CD1c-positive myeloid dendritic cell (primary cell): Measurements from ENCODE around the gene NSF.

Source experiments
- DNase-seq: peaks from one replicate; pipeline ENCODE4 v3.0.0-alpha.2; 2016; ENCODE audit errors: extremely low spot score

The NSF gene

DNA sequence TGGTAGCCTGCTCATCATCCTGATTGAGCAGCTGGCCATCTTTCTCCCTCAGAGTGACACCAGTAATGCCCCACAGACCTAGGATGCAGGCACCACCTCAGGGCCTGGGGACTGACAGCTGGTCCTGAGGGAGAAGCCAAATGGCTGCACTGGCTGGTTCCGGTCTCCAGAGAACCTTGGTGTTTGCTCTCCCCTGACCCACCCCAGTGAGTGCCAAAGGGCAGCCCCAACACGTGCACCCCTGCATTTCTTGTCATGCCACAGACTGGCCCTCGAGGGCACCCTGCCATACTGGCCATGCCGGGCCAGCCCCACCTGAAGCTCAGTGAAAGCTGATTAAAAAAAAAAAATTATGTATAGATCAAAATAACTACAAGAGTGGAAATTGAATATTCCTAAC lies 127.5 kb downstream of the NSF start:
- DNase-seq: no peak

DNA sequence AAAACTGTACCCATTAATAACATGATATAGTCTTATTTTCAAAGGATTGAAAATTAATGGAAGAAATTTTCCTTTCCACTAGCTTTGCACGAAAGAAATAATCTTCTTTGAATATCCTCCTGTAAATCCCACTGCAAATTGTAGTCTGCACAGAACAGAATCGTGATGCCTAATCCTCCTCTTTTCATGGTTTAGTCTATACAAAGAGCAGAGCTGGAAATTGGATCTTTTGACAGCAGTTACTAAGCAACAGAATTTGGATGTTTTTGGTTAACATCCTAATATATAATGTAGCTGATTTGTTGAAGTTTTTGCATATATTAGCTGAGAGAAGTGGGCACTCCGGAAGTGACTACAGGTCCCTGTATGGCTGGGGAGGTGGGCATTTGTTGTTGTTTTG lies 129.4 kb downstream of the NSF start:
- DNase-seq: no peak

DNA sequence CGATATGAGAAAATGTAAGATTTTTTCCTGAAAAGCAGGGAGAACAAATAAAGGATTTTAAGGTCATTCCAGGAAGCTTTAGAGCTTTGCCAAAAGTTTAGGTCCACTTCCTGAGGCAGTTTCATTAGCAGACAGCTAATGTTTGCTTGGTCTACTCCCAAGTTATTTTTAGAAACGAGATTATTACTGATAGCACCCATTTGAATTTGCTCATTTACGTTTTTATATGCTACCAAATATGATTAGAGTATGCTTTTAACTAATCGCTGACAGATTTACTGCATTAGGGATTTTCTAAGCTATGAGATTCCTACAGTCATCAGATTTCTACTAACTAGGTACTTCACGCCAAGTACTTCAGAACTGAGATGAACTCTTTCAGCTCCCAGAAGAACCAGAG lies 129.9 kb downstream of the NSF start:
- no peak for DNase-seq

DNA sequence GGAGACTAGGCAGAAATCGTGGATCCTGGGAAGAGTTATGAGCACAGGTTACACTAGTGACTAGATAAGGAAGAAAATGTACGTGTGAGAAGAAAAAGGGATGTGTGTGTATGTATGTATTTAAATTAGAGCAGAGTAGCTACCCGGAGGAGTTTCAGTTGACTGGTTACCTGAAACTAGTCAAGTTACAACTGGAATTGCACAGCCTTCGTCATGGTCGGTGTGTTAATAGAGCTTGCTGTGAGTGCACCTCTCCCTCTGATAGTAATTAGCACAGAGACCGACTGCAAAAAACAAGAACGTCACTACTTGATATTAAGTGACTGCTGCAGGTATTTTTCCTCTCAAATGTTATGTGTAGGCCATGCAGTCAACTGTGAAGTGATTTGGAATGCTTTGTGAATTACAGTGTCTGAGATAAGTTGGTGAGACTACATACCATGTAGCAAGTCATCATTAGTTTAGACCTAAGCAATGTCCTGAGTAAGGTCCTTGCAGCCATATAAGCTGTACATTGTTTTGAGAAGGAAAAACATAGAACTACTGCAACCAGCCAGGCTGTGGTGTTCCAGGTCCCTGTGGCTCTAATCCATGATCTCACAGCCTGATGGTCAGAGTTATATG lies 132.3 kb downstream of the NSF start:
- no peak for DNase-seq

DNA sequence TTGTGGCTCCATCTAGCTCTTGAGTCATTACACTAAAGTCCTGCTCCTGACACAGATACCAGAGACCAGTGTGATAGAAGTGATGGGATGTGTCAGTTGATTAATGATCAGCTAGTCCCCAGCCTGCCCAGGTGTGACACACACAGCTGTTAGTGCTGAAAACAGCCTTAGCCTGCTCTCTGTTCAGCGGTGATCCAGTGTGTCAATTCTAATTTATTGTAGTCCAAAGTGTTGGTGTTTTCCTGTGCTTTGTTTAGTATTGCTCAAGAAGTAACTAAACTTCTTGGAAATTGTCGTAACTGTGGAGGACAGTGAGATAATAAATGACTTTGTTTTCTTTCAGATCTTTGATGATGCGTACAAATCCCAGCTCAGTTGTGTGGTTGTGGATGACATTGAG lies 135.7 kb downstream of the NSF start:
- DNase-seq: no peak

DNA sequence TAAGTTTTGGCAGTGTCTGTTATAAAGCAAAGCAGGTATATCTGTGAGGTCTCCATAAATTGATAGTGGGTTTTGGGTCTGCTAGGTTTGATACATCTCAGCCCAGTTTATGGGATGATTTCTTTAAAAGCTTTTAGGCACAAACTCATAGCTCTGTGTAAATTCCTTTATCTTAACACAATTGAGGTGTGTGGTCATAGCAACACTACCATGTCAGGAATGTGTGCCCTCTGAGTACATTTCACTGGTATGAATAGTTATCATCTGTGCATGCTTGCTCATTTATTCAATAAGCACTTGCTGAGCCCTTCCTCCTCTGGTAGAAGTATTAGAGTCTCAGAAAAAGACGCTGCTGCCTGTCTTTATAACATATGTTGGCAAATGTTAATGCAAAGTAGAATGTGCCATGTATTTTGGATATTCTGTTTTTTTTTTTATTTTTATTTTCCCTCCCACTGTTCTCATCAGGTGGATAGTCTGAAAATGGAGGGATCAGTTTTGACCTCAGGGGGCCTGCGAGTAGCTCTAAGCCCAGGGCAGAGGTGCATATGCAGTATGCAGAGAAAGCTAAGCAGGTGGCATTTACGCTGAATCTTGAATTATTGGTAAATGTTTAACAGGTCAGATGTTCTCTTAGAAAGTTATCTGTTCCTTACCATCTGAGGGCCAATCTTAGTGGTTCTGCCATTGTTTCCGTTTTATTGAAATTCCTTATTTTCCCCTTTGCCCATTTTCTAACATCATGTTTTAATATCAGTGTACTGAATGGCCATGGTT lies 137.3 kb downstream of the NSF start:
- no peak for DNase-seq

DNA sequence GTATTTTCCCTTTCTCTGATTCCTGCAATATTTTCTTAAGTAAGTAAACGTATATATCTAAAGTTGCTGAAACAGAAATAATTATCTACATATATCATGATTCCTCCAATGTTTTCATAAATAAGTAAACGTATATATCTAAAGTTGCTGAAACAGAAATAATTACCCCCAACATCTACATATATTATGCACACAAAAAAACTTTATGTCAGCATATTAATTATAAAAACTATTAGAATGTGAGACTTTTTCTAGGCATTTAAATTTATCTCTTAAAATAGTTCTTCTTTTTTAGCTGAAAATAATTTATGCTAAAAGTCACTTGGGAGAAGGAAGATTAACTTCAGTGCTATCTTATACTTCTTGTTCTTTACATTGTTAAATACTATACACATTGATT lies 139.6 kb downstream of the NSF start:
- DNase-seq: no peak

DNA sequence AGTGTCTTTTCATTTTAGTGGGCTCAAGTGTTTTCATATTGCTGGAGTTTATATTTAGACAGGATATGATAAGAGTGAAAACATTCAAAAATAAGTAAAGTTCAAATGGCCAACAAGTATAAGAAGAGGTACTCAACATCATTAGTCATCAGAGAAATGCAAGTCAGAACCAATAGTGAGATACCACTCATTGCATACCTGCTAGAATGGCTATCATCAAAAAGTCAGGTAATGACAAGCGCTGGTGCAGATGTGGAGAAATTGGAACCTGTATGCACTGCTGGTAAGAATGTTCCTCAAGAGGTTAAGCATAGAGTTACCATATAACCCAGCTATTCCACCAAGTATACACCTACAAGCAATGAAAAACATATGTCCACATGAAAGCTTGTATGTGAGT lies 140.2 kb downstream of the NSF start:
- no peak for DNase-seq

DNA sequence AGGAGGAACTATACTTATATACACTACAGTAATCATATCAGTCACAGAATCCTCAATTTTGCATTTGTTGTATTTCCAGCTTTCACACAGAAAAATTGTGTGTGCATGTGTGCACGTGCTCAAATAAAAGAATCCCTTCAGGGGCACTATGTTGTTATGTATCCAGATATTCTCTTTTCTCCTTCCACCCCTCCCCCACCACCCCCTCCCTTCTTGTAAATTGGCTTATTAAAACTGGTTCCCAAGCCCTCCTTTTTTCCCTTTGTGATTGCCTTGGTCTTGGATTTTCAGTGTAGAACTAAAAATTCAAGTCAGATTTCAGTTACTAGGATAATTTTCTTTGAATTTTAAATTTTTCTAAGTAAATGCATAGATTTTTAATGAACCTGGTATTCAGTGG lies 141.7 kb downstream of the NSF start:
- no peak for DNase-seq

DNA sequence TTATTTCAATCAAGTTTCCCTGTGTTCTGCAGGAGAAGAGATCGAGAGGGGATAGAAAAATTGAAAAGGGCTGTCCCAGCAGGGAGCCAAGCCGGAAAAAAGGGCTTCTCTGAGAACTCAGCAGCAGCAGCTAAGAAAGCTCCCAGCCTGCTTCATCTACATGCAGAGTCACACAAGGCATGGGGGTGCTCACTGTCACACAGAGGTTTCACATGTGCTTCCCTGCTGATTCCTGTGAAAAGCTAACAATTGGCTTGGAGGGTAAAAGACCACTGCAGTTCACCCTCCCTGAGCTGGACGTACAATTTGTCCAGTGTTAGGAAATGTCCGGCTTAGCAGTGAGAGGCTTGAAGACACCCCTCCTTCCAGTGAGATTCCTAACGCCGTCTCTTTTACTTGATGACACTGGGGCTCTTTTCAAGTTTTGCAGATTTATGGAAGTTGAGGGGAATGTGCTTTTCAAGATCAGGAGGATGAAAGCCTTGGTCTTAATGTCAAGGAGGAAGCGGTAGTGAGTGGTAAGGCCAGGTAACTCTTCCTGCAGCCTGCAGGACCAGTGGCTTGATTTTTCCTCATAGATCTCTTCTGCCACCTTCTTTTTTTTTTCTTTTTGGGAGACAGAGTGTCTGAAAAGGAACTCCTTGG lies 142.4 kb downstream of the NSF start:
- DNase-seq: no peak

DNA sequence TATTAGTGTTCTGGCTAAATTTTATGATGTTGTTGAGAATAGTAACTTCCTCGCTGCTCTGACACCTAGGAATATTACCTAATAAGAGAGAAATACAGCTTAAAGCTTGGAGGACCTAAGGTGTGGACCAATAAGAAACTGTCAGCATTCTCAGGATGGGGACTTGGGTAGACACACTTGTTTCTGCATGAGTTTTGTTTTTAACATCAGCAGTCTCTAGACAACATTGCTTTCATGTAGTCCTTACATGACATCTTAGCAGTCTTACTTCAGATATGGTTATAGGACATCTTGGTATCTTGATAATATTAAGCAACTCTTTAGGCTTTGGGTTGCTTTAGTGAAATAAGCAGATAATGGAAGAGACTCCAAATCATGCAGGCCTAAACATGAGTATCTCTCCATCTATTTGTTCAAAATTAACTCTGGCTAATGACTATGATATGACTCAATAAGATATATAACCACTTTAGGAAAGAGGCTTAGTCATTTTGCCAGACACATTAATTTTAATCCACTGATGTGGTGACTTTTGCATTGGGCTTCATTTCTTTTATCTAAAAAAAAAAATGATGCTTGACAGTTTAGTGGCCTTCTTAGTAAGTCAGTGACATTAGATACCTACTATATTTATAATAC lies 143.5 kb downstream of the NSF start:
- DNase-seq: no peak

DNA sequence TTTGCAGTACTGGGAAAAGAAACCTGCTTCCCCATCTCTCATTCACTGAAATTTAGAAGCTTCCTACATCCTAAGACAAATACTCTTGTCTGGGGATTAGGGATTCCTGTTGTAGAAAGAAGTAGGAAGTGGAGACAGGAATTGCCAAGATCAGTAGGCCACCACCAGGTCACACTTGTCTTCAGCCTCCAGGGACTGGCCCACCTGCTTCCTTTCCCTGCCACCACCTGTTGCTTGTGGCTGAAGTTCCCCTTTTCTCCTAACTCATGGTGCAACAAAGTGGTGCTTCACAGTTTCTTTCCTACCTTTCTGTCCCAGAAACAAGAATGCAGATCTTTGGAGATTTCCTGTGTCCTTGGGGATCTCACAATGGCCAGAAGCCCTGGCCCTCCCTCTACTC lies 145.6 kb downstream of the NSF start:
- no peak for DNase-seq

DNA sequence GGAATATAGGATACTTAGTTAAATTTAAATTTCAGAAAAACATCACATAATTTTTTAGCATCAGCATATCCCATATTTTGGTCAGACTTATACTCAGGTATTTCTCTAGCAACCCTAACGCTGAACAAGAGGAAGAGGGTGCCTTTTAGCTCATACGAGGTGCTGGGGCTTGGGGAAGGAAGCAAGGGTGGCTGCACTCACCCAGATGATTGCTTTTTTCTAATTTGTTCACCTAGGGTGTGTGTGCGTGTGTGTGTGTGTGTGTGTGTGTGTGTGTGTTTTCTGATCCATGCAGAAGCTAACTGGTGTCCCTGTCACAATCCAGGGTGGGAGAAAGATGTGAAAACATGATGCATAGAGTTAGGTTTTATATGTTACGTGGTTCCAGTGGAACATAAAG lies 146.9 kb downstream of the NSF start:
- no peak for DNase-seq

DNA sequence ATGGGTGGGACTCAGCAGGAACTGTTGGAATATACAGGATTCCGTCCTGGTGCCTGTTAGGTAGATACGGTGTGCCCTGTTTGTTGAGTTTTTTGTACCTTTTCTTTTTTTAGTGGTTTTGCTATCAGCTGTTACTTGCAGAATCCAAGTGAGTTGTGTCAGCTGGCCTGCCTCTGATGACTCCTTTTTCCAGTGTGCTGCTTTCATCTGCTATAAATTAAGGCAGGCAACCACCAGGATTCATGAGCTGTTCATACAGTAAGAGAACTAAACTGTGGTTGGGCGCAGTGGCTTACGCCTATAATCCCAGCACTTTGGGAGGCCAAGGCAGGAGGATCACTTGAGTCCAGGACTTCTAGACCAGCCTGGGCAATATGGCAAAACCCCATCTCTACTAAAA lies 148.1 kb downstream of the NSF start:
- no peak for DNase-seq

DNA sequence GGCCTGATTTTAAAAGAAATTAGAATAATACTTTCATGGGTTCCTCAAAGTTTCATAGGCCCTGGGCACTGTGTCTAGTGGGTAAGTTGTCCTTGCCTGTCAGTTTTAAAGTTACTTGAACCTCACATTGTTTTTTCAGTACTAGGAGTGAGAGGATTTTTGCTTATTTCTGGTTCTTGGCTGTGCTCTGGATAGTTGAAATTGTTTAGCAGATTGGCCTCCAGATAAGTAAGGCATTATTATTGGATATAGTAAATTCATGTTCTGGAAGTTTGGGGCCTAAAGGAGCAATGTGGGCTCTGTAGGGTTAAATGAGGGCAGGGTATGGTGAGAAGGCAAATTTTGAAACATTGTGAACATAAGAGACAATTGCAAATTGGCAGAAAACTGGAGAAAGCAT lies 149.5 kb downstream of the NSF start:
- DNase-seq: no peak

DNA sequence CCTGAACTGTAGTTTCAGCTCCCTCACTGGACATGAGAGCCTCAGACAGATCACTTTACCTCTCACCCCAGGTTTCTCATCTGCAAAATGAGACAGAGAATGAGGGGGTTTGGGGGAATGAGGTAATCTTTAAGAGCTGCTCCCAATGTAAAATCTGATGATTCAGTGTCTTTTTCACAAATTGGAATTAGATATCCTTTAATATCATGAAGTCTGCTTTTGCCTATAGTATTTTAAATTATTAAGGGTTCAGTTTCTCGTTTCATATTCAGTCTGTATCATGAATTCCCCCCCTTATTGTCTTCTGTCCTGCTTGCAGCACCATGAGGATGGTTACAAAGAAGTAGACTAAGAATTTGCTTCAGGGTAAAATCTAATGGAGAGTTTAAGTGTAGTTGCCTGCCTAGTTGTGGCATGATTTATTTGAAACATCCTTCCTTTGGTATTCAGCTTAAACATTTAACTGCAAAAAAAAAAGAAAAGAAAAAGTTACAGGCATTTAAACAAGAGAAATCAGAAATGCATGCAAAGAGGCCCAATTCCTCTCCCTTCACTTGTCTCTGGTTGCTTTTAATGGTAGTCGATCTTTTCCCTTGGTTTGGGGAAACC lies 150.8 kb downstream of the NSF start:
- no peak for DNase-seq

DNA sequence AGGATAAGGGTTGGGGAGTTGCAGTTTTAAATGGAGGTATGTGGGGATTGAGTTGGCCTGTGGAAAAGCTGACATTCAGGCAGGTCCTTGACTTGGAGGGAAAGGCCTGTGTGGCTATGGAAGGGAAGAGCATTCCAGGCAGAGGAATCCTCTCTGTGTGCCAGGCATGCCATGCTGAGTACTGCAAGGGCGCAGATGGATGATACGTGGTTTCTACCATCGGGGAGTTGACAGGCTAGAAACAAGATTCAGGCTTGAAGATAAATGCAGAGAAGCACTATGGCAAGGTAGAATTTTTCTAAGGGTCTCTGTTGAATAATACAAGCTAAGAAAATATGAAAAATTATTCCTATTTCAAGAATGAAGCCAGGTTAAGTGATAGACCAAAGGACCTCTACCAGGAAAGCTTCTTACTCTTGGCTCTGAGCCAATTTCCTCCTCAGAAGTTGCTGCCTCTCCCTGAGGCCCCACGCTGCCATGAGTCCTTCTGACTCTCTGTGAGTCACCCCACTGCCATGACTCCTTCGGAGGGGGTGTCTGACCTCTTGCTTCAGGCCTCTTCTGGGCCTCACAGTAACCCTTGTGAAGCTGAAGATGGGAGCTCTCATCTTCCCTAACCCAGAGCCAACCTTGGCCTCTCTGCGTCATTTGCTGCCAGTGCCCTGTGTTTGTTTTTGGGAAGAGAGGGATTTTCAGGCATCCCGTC lies 152.2 kb downstream of the NSF start:
- DNase-seq: peak; percentile 41

DNA sequence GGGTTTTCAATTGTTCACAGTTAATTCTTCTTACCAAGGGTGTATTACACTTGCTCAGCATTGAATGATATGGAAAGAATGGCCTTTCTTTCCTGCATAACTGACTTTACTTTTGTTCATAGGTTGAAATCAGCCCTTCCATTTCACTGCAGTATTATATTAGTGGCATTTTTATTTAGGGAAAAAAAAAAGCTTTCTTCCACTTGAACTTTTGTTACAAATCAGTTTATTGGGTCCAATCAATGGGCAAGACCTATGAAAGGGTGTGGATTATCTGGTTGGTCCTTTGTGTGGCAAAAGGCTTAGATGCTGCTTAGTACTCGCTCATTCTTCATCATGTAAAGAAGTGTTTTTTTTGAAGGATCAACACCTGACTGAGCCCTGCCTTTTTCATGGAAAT lies 154.0 kb downstream of the NSF start:
- no peak for DNase-seq

DNA sequence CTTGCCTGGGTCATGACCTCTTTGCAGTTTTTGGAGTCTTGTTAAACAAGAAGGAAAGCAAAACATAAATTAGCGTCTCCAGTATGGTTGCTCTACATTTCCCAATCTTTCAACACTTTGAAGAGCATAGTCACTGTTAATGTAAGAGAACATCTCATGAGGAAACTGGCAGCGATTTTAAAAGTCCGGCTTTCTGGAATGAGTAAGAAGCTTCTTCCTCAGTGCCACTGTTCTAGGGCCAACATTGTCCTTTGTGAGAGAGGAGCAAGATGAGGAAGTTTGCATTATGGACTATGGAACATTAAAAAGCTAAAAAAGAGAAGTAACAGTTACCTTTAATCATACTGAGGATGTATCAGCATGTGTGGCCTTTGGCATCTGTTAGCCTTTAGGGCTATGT lies 154.9 kb downstream of the NSF start:
- peak; percentile 45 for DNase-seq

DNA sequence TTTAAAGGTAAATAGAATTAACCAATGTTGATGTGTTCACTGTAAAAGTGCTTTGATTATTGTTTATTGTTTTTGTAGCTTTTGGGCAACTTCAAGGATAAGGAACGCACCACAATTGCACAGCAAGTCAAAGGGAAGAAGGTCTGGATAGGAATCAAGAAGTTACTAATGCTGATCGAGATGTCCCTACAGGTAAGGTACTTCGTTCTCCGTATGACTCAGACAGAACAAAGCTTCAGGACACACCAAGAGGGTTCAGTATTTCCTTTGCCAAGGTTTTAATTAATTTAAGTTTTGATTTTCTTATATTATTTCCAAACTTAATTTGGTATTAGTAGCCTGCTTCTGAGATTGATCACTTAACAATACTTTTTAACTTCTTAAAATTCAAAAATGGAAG lies 161.0 kb downstream of the NSF start:
- DNase-seq: no peak

DNA sequence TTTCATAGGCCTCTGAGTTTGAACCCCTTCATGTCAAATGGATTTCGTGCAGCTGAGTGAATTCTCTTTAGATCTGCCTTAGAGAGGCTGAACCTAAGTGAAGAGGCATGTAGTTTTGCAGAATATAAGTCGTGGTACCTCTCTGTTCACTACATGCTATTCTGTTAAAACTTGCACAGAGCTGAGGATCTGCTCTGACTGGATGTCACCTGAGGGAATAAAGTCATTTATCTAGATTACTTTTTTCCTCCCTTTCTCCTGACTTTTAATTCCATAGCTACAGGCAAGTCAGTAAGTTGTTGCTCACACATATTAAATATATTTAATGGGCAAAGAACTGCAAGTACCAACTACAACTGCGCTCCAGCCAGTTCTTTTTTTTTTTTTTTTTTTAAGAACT lies 163.3 kb downstream of the NSF start:
- no peak for DNase-seq
